Duodenal mucosa (tissue), 2 donors: ENCODE results near the gene MGAM2.
"Not testable (repeated sequence)": the region's sequence is repeated elsewhere in the genome, so short reads cannot be mapped to it uniquely, and the experiment has no call there.

ENCODE experiments used
- H3K27ac ChIP-seq: one replicate; pipeline ENCODE4 v1.7.0; 2013; ENCODE audit warnings: low read depth, low read length
- H3K27me3 ChIP-seq, 2 donors: one replicate each; pipeline ENCODE4 v1.7.0; 2013; ENCODE audit warnings: low read length in 2 of 2, control low read depth in 1 of 2; ENCODE audit not compliant: insufficient read depth in 2 of 2, control insufficient read depth in 1 of 2
- H3K36me3 ChIP-seq, 2 donors: one replicate each; pipeline ENCODE4 v1.7.0; 2013; ENCODE audit warnings: low read length in 2 of 2, control low read depth in 1 of 2; ENCODE audit not compliant: insufficient read depth in 2 of 2, control insufficient read depth in 1 of 2
- H3K4me1 ChIP-seq, 2 donors: one replicate each; pipeline ENCODE4 v1.7.0; 2013; ENCODE audit warnings: low read length in 2 of 2, control low read depth in 1 of 2; ENCODE audit not compliant: insufficient read depth in 2 of 2, control insufficient read depth in 1 of 2
- H3K4me3 ChIP-seq, 2 donors: one replicate each; pipeline ENCODE4 v1.7.0; 2013; ENCODE audit warnings: low read length in 2 of 2, low read depth in 1 of 2
- H3K9ac ChIP-seq, 2 donors: one replicate each; pipeline ENCODE4 v1.7.0; 2013; ENCODE audit warnings: low read length in 2 of 2, low read depth in 1 of 2
- H3K9me3 ChIP-seq, 2 donors: one replicate each; pipeline ENCODE4 v1.7.0; 2013; ENCODE audit warnings: low read length in 2 of 2, control low read depth in 1 of 2; ENCODE audit not compliant: control insufficient read depth in 1 of 2

Gene MGAM2

DNA sequence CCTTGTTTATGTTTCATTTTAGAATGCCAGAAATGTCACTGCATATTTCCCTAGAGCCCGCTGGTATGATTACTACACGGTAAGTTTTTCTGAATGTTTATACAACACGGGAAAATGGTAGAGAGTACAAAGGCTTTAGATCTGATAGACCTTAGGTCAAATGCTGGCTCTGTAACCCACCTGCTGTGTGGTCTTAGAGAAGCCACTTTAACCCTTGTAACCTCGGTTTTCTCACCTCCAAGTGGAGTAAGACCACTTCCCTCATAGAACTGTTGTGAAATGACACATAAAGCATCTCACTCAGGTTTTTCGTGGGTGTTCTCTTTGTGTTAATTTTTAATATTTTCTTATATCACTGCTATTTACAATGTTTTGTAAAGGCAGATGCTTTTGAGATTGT lies 13.9 kb upstream of the MGAM2 start:
- no peaks in the 10 kb centered on the region for H3K27me3 ChIP-seq

GRCh38 chr7:142098004-142098403 lies 13.5 kb upstream of the MGAM2 start:
- no peak overlapping the region for H3K4me3 ChIP-seq
- H3K9ac ChIP-seq = no peak overlapping the region
- peaks cover 0 to 7% of the 10 kb centered on the region in 2 donors for H3K4me1 ChIP-seq
- H3K9me3 ChIP-seq = no peaks in the 10 kb centered on the region
- no peaks in the 10 kb centered on the region for H3K36me3 ChIP-seq
- H3K27ac ChIP-seq = no peak overlapping the region
- H3K27me3 ChIP-seq = no peaks in the 10 kb centered on the region

More for the DNA sequence above, 13.9 kb upstream of the MGAM2 start:
- Histone ChIP-seq H3K4me3 (no peak overlapping the region), H3K9ac (no peak overlapping the region), H3K4me1 (peaks cover 0 to 5% of the 10 kb centered on the region in 2 donors), H3K36me3 (no peaks in the 10 kb centered on the region), H3K9me3 (no peaks in the 10 kb centered on the region), H3K27ac (no peak overlapping the region)

DNA sequence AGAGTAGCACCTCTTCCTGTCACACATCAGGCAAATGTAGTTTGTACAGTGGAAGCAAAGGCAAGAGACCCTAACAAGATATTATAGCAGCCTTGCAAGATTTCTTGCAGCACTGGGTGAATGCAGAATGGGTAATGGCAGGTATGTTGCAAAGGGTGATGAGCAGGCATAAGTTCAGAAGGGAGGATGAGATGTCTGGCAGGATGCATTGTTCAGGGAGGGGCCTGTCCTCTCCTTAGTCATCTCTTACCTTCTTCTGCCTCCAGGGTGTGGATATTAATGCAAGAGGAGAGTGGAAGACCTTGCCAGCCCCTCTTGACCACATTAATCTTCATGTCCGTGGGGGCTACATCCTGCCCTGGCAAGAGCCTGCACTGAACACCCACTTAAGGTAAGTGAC lies 12.2 kb upstream of the MGAM2 start:
- H3K9me3 ChIP-seq, H3K9ac ChIP-seq, H3K27ac ChIP-seq, H3K27me3 ChIP-seq, H3K36me3 ChIP-seq, H3K4me1 ChIP-seq, H3K4me3 ChIP-seq: not testable (repeated sequence)

DNA sequence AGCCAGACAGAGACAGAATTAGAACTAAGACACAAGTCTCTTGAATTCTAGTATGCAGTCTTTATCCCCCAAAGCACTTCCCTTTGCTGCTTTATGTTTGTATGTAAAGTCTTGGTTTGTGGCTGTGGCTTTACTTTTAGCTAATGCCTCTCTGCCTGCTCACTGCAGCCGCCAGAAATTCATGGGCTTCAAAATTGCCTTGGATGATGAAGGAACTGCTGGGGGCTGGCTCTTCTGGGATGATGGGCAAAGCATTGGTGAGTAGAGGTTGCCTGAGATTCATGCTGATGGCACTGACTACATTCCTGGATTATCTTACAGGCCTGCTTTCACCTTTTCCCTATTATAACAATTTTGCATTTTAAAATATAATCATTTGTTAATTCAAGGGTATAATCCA lies 10.9 kb upstream of the MGAM2 start:
- Histone ChIP-seq H3K9ac (no peak overlapping the region), H3K9me3 (no peaks in the 10 kb centered on the region), H3K27me3 (no peaks in the 10 kb centered on the region), H3K27ac (no peak overlapping the region), H3K4me1 (peaks cover 9% of the 10 kb centered on the region in 2 donors), H3K4me3 (no peak overlapping the region), H3K36me3 (peaks cover 0 to 2% of the 10 kb centered on the region in 2 donors)

GRCh38 chr7:142101794-142102193 lies 9.7 kb upstream of the MGAM2 start:
- not testable (repeated sequence) for H3K9ac ChIP-seq, H3K27me3 ChIP-seq, H3K4me3 ChIP-seq, H3K36me3 ChIP-seq, H3K9me3 ChIP-seq, H3K27ac ChIP-seq
- peaks cover 9 to 20% of the 10 kb centered on the region in 2 donors for H3K4me1 ChIP-seq

DNA sequence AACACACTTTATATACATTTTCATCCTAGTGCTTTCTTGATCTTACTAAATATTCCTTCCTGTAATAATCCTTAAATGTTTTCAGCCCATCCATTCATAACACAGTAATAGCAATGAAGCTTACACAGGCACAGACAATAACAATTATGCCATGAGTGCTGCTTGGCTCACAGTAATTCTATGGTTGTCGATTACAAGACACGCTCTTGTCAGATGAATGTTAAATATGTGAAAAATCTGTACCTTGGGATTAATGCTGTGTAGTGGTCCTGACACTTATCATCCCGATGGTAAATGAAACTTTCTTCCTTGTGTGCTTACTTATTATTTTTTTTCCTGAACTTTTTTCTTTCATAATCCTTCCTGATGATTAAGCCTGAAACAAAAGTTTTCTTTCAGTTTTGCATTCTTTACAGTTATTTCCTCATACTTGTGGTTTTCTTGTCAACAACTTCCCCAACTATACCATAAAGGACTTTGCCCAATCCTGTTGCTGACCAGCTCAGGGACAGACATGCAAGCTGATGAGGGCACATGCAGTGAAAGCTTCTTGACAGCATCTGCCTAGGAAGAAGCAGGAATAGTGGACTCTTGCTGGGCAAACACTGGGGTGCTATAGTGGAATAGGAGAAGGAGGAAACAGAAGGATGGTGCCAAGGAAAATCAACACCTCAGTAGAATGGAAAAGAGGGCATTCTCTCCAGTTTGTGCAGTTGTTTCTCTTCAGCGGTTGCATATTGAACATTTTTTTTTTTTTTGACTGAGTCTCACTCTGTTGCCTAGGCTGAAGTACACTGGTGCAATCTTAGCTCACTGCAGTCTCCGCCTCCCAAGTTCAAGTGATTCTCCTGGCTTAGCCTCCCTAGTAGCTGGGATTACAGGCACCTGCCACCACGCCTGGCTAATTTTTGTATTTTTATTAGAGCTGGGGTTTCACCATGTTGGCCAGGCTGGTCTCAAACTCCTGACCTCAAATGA lies 6.7 kb upstream of the MGAM2 start:
- Histone ChIP-seq H3K4me3 (peak overlapping the region; percentile 41 to 52), H3K9me3 (no peaks in the 10 kb centered on the region), H3K27me3 (no peaks in the 10 kb centered on the region), H3K9ac (no peak overlapping the region), H3K36me3 (peaks cover 0 to 2% of the 10 kb centered on the region in 2 donors), H3K4me1 (peaks cover 9 to 33% of the 10 kb centered on the region in 2 donors), H3K27ac (no peak overlapping the region)

GRCh38 chr7:142108728-142109505 lies 2.6 kb upstream of the MGAM2 start:
- Histone ChIP-seq H3K9ac (no peak overlapping the region), H3K4me1 (peaks cover 14 to 35% of the 10 kb centered on the region in 2 donors), H3K36me3 (no peaks in the 10 kb centered on the region), H3K27me3 (no peaks in the 10 kb centered on the region), H3K9me3 (no peaks in the 10 kb centered on the region), H3K4me3 (no peak overlapping the region), H3K27ac (no peak overlapping the region)

DNA sequence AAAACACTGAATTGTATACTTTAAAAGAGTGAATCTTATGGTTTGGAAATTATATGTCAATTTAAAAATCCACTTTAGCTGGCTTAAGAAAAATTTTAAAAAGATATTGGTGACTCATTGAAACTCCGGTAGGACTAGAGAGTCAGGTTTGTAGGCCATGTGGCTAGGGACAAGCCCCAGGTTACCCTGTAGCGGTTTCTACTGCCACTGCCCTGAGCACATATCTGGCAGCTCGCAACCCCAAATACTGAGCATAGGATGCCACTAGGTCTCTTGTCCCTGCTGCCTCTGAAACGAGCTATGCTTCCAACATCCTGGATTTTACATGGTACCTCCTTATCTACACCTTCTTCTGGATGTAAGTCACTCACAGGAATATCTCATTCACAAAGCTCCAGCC lies 1.4 kb upstream of the MGAM2 start:
- Histone ChIP-seq H3K27me3 (no peaks in the 10 kb centered on the region), H3K9me3 (no peaks in the 10 kb centered on the region), H3K9ac (no peak overlapping the region), H3K27ac (no peak overlapping the region), H3K36me3 (no peaks in the 10 kb centered on the region), H3K4me1 (peaks cover 11 to 41% of the 10 kb centered on the region in 2 donors), H3K4me3 (no peak overlapping the region)

DNA sequence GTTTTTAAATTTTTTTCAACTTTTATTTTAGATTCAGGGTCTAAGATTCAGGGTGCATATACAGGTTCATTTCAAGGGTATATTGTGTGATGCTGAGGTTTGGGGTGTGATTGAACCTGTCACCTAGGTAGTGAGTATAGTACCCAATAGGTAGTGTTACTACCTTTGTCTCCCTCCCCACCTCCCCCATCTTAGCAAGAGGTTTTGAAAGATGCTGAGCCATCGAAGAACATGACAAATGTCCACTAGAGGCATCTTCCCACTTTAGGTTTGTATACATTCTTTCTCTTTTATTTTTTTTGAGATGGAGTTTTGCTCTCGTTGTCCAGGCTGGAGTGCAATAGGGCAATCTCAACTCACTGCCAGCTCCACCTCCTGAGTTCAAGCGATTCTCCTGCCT lies 880 bp upstream of the MGAM2 start:
- no peaks in the 10 kb centered on the region for H3K9me3 ChIP-seq
- H3K27ac ChIP-seq = no peak overlapping the region
- no peak overlapping the region for H3K4me3 ChIP-seq
- H3K9ac ChIP-seq = no peak overlapping the region
- H3K27me3 ChIP-seq = no peaks in the 10 kb centered on the region
- H3K36me3 ChIP-seq = no peaks in the 10 kb centered on the region
- H3K4me1 ChIP-seq = peaks cover 12 to 39% of the 10 kb centered on the region in 2 donors

DNA sequence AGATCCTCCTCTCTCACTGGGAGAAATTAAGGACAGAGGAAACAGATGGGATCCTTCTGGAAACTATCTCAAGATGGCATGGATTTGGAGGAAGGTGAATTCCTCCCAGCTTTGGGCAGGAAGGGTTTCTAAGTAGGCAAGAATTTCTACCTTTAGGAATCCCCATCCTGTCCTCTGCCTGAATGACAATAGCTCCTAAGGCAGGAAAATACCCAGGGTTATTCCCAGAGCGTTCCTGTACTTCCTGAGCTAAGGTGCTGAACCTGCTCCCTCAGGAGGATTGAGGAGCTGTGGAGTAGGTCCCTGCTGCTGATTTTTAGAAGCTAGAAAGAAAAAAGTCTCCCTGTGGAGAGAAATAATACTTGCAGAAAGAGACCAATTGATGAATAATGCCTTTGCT lies 568 bp downstream of the MGAM2 start:
- Histone ChIP-seq H3K4me1 (peaks cover 12 to 29% of the 10 kb centered on the region in 2 donors), H3K27me3 (no peaks in the 10 kb centered on the region), H3K36me3 (peaks cover 0 to 5% of the 10 kb centered on the region in 2 donors), H3K9me3 (no peaks in the 10 kb centered on the region), H3K4me3 (peak overlapping the region; percentile 75 to 84), H3K9ac (peak overlapping the region; percentile 60 to 76), H3K27ac (no peak overlapping the region)
